A549 (cell line): ENCODE results near the gene TTPAL. TPM values are rescaled to one million over a fixed set of nuclear protein-coding genes. Genes with fewer than 3 reads are reported as not detected.

Experiments used
- ATAC-seq, 2 experiments: fragments of 200-7000 bp in 1 of 2; fragments of >200 bp in 1 of 2; cut with Nextera tagmentation in 1 of 2; cut with Tn5 transposase in 1 of 2; 3 replicates each; pipeline versions ENCODE4 v1.8.0 to v1.9.1; 2018 to 2020; ENCODE audit warnings: mild to moderate bottlenecking in 1 of 2, moderate library complexity in 1 of 2
- CTCF ChIA-PET: fragments of 300-600 bp; sonication (Branson Sonifier 250); formaldehyde crosslinking; extraction: SDS; loops from one replicate; lab custom pipeline; 2021; ENCODE audit warnings: antibody characterized with exemption, inconsistent platforms; lab: Yijun Ruan, JAX
- POLR2A ChIA-PET: fragments of 350-600 bp; formaldehyde crosslinking; extraction: SDS; loops from one replicate; lab custom pipeline; 2021; ENCODE audit warnings: antibody characterized with exemption, inconsistent platforms; lab: Yijun Ruan, JAX
- DNase-seq, 2 experiments: peaks; one replicate each; pipeline versions ENCODE4 v3.0.0 to v3.0.0-alpha.2; 2011 to 2016; ENCODE audit warnings: low read depth in 1 of 2, low spot score in 1 of 2
- FAIRE-seq: peaks from 2 replicates; lab custom pipeline; 2011; peaks lifted over from hg19 to GRCh38; lab: Jason Lieb, UNC
- H3K27ac ChIP-seq, 2 experiments: fragments of >200 bp; sonication (Bioruptor Twin); formaldehyde crosslinking; 3 replicates each; pipeline ENCODE4 v1.5.1; 2016 to 2017
- H3K4me1 ChIP-seq: fragments of >200 bp; sonication (Bioruptor Twin); formaldehyde crosslinking; 3 replicates; pipeline ENCODE4 v1.6.1; 2016
- H3K4me2 ChIP-seq: fragments of >200 bp; sonication (Bioruptor Twin); formaldehyde crosslinking; 3 replicates; pipeline ENCODE4 v1.6.1; 2016
- H3K4me3 ChIP-seq: fragments of >200 bp; sonication (Bioruptor Twin); formaldehyde crosslinking; 3 replicates; pipeline ENCODE4 v1.5.1; 2016
- H3K9me3 ChIP-seq: fragments of >200 bp; sonication (Bioruptor Twin); formaldehyde crosslinking; 3 replicates; pipeline ENCODE4 v1.6.1; 2016
- ATOH8 ChIP-seq: fragments of 250-450 bp; sonication (Bioruptor Pico); IDR thresholded peaks from 2 replicates; pipeline ENCODE4 v1.5.0; 2020; ENCODE audit warnings: low read depth, mild to moderate bottlenecking, moderate library complexity
- CBX8 ChIP-seq: fragments of 200-600 bp; sonication (generic); IDR thresholded peaks from 2 replicates; pipeline ENCODE4 v1.6.1; 2016
- CEBPB ChIP-seq, 2 experiments: fragments of >200 bp in 1 of 2; sonication (Bioruptor Twin) in 1 of 2; formaldehyde crosslinking in 1 of 2; IDR thresholded peaks; 2 replicates each; pipeline ENCODE4 v1.6.1; 2012 to 2016
- CHD2 ChIP-seq: fragments of 150-350 bp; IDR thresholded peaks from 2 replicates; pipeline ENCODE4 v1.6.1; 2014; ENCODE audit warnings: low read length; ENCODE audit not compliant: partially characterized antibody
- EHMT2 ChIP-seq: fragments of 200-600 bp; sonication (generic); IDR thresholded peaks from 2 replicates; pipeline ENCODE4 v1.6.1; 2016; ENCODE audit warnings: antibody characterized with exemption, low read depth, mild to moderate bottlenecking, moderate library complexity
- EP300 ChIP-seq, 2 experiments: fragments of >200 bp; sonication (Bioruptor Twin); formaldehyde crosslinking; IDR thresholded peaks; 2 replicates in 1 of 2; 3 replicates in 1 of 2; pipeline ENCODE4 v1.6.1; 2016 to 2017
- FOSB ChIP-seq: fragments of 250-450 bp; sonication (Bioruptor Pico); IDR thresholded peaks from 2 replicates; pipeline ENCODE4 v1.5.0; 2020; ENCODE audit warnings: mild to moderate bottlenecking, moderate library complexity
- FOSL2 ChIP-seq, 2 experiments: fragments of 450-650 bp in 1 of 2; fragments of >200 bp in 1 of 2; sonication (Bioruptor Twin) in 1 of 2; formaldehyde crosslinking; IDR thresholded peaks; 2 replicates each; pipeline versions ENCODE4 v1.5.0 to v1.6.1; 2016 to 2020; ENCODE audit warnings: mild to moderate bottlenecking in 1 of 2, moderate library complexity in 1 of 2
- HES2 ChIP-seq: fragments of >200 bp; sonication (Bioruptor Twin); formaldehyde crosslinking; IDR thresholded peaks from 2 replicates; pipeline ENCODE4 v1.6.1; 2016
- HOXA7 ChIP-seq: fragments of 250-450 bp; sonication (Bioruptor Pico); IDR thresholded peaks from 2 replicates; pipeline ENCODE4 v1.5.0; 2020; ENCODE audit warnings: mild to moderate bottlenecking, moderate library complexity
- HOXB13 ChIP-seq: fragments of 250-450 bp; sonication (Bioruptor Pico); IDR thresholded peaks from 2 replicates; pipeline ENCODE4 v1.5.0; 2020; ENCODE audit warnings: low read depth, mild to moderate bottlenecking, moderate library complexity
- MAFK ChIP-seq: fragments of 450-650 bp; IDR thresholded peaks from 2 replicates; pipeline ENCODE4 v1.6.1; 2014; ENCODE audit not compliant: partially characterized antibody
- NPAS2 ChIP-seq: fragments of 250-450 bp; sonication (Bioruptor Pico); IDR thresholded peaks from 2 replicates; pipeline ENCODE4 v1.8.0; 2022; ENCODE audit warnings: mild to moderate bottlenecking, moderate library complexity, borderline replicate concordance
- NR3C1 ChIP-seq: fragments of >200 bp; sonication (Bioruptor Twin); formaldehyde crosslinking; IDR thresholded peaks from 3 replicates; pipeline ENCODE4 v1.6.1; 2017
- POLR2A ChIP-seq: IDR thresholded peaks from 2 replicates; pipeline ENCODE4 v1.6.1; 2012; ENCODE audit warnings: mild to moderate bottlenecking, low read length
- POLR2AphosphoS2 ChIP-seq: conservative IDR thresholded peaks from 2 replicates; pipeline ENCODE4 v1.6.1; 2012; ENCODE audit warnings: low read length, improper control_type of control experiment, inconsistent platforms
- RAD21 ChIP-seq, 2 experiments: fragments of >200 bp in 1 of 2; sonication (Bioruptor Twin) in 1 of 2; formaldehyde crosslinking in 1 of 2; IDR thresholded peaks in 1 of 2; conservative IDR thresholded peaks in 1 of 2; 2 replicates in 1 of 2; 3 replicates in 1 of 2; pipeline ENCODE4 v1.6.1; 2012 to 2018; ENCODE audit warnings: inconsistent platforms in 1 of 2
- RARB ChIP-seq: fragments of 250-450 bp; sonication (Bioruptor Pico); IDR thresholded peaks from 2 replicates; pipeline ENCODE4 v1.8.0; 2021; ENCODE audit warnings: mild to moderate bottlenecking, moderate library complexity
- RFX5 ChIP-seq: fragments of 450-650 bp; IDR thresholded peaks from 2 replicates; pipeline ENCODE4 v1.7.1; 2014; ENCODE audit warnings: antibody characterized with exemption, mild to moderate bottlenecking, moderate library complexity
- RNF2 ChIP-seq: fragments of 200-600 bp; sonication (generic); IDR thresholded peaks from 2 replicates; pipeline ENCODE4 v1.6.1; 2016; ENCODE audit warnings: low read depth, mild to moderate bottlenecking, antibody characterized with exemption, moderate library complexity, borderline replicate concordance
- WGBS: methylation state at CpG from one replicate; pipeline ENCODE4 v1.1.6; 2017; ENCODE audit errors: missing lambda C conversion rate; 5-methylcytosine and 5-hydroxymethylcytosine counted together
- polyA plus RNA-seq, 4 experiments: library from polyadenylated mRNA; depleted of rRNA in 3 of 4; stranded (reverse); fragments of >200 nt; fragmentation: RNase III in 1 of 4; extraction: RNeasy Plus Mini Kit Qiagen cat#74134 plus additional on column Dnase treatment in 1 of 4; gene quantifications; 2 replicates in 3 of 4; 3 replicates in 1 of 4; pipeline ENCODE4 v1.2.3, GENCODE V29; 2011 to 2017
- TF ChIP-seq, protein P1 (sequence below): fragments of 150-350 bp; IDR thresholded peaks from 2 replicates; pipeline ENCODE4 v1.6.1; 2014; ENCODE audit warnings: low read depth, mild to moderate bottlenecking, low read length
- TF ChIP-seq, protein P2 (sequence below): fragments of 200-600 bp; sonication (generic); IDR thresholded peaks from 2 replicates; pipeline ENCODE4 v1.6.1; 2016; ENCODE audit warnings: antibody characterized with exemption, mild to moderate bottlenecking, moderate library complexity
- TF ChIP-seq, protein P3 (sequence below): fragments of >200 bp; sonication (Bioruptor Twin); formaldehyde crosslinking; IDR thresholded peaks from 3 replicates; pipeline ENCODE4 v1.6.1; 2016

Gene TTPAL
- polyA plus RNA-seq, 2 of the 4 experiments (the other 2 are of a cell fraction), result 9.1 to 9.2 TPM

DNA sequence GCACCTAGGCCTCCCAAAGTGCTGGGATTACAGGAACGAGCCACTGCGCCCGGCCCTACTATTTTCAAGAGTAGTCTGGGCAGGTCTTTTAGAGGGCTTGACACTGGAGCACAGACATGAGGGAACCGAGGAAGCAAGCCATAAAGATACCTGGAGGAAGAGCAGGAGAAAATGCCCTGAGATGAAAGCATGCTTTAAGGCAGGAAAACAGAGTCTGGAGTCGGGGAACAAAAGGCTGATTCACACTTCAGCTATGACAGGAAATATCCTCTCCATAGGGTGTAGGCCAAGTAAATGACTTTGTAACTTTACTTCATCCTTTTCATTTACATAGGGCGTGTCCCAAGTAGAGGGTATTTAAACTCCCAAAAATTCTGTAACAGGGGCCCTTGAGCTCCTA is 50.5 kb downstream of the TTPAL start:
- H3K4me2 ChIP-seq, result peak overlapping the region; percentile 29; the same call in 2 of the 3 replicates

DNA sequence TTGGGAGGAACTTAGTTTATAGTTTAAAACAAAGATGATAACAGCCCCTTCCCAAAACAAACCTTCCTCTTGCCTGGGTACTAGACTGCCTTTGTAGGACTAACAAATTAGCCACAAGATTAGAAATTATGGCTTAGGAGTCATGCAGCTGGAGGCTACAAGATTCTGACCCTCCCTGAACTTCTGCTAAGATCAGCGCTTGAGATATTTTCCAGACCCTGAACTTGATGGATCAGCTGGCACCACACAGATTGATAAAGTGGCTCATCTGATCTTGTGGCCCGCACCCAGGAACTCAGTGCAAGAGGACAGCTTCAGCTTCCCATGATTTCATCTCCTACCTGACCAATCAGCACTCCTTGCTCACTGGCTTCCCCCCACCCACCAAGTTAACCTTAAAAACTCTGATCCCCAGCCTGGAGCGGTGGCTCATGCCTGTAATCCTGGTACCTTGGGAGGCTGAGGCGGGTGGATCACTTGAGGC is 52.1 kb downstream of the TTPAL start:
- POLR2A ChIA-PET, result no interaction called here
- no peak for DNase-seq
- H3K27ac ChIP-seq, result no peak overlapping the region
- no peak overlapping the region for H3K4me3 ChIP-seq
- 70% methylated on average over 4 of the region's 4 CpGs for whole genome bisulfite sequencing
- FAIRE-seq, result no peak
- CTCF ChIA-PET, result interaction anchor here (1.1 to 2.0 kb wide), 3 partner anchors 21 to 982 kb away, joined by 3 to 6 read pairs (median 5); no protein-coding TSS in a partner anchor
- no peaks in the 10 kb centered on the region for H3K9me3 ChIP-seq
- no peak for ATAC-seq
- H3K4me1 ChIP-seq, result peaks cover 18% of the 10 kb centered on the region
- H3K4me2 ChIP-seq, result no peak overlapping the region
- no peak for TF ChIP-seq ATOH8 (CRISPR knock-in tag)
- no peak for TF ChIP-seq MAFK
- TF ChIP-seq, protein P1, sequence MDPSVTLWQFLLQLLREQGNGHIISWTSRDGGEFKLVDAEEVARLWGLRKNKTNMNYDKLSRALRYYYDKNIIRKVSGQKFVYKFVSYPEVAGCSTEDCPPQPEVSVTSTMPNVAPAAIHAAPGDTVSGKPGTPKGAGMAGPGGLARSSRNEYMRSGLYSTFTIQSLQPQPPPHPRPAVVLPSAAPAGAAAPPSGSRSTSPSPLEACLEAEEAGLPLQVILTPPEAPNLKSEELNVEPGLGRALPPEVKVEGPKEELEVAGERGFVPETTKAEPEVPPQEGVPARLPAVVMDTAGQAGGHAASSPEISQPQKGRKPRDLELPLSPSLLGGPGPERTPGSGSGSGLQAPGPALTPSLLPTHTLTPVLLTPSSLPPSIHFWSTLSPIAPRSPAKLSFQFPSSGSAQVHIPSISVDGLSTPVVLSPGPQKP, result no peak
- no peak for TF ChIP-seq NR3C1
- TF ChIP-seq POLR2A, result no peak
- no peak for TF ChIP-seq RAD21 (conservative IDR thresholded peaks at IDR 0.05 in 1 of 2, IDR thresholded peaks at IDR 0.05 in 1 of 2)
- no peak for TF ChIP-seq NPAS2 (CRISPR knock-in tag)
- TF ChIP-seq, protein P2, sequence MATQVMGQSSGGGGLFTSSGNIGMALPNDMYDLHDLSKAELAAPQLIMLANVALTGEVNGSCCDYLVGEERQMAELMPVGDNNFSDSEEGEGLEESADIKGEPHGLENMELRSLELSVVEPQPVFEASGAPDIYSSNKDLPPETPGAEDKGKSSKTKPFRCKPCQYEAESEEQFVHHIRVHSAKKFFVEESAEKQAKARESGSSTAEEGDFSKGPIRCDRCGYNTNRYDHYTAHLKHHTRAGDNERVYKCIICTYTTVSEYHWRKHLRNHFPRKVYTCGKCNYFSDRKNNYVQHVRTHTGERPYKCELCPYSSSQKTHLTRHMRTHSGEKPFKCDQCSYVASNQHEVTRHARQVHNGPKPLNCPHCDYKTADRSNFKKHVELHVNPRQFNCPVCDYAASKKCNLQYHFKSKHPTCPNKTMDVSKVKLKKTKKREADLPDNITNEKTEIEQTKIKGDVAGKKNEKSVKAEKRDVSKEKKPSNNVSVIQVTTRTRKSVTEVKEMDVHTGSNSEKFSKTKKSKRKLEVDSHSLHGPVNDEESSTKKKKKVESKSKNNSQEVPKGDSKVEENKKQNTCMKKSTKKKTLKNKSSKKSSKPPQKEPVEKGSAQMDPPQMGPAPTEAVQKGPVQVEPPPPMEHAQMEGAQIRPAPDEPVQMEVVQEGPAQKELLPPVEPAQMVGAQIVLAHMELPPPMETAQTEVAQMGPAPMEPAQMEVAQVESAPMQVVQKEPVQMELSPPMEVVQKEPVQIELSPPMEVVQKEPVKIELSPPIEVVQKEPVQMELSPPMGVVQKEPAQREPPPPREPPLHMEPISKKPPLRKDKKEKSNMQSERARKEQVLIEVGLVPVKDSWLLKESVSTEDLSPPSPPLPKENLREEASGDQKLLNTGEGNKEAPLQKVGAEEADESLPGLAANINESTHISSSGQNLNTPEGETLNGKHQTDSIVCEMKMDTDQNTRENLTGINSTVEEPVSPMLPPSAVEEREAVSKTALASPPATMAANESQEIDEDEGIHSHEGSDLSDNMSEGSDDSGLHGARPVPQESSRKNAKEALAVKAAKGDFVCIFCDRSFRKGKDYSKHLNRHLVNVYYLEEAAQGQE, result no peak
- TF ChIP-seq CHD2, result no peak
- TF ChIP-seq, all 56 proteins: peak for 0

More for the DNA sequence above, 50.5 kb downstream of the TTPAL start:
- no peak for FAIRE-seq
- ATAC-seq, result no peak
- peak in 1 of 2 experiments; percentile 41 for DNase-seq
- WGBS, result 60% methylated on average over 6 of the region's 6 CpGs
- no peaks in the 10 kb centered on the region for H3K9me3 ChIP-seq
- H3K4me1 ChIP-seq, result peaks cover 13% of the 10 kb centered on the region
- ChIA-PET POLR2A (no interaction called here), CTCF (interaction anchor here (0.5 to 1.8 kb wide), 3 partner anchors 12 to 311 kb away, joined by 4 to 5 read pairs (median 5); no protein-coding TSS in a partner anchor)
- TF ChIP-seq FOSB (CRISPR knock-in tag) (no peak), HOXB13 (CRISPR knock-in tag) (no peak)
- H3K27ac ChIP-seq, result peak overlapping the region; percentile 36 to 61; a peak in 5 of 6 replicates
- no peak overlapping the region for H3K4me3 ChIP-seq

GRCh38 chr20:44528309-44528708 is 52.6 kb downstream of the TTPAL start:
- WGBS, result 68% methylated on average over 6 of the region's 6 CpGs
- POLR2A ChIA-PET, result no interaction called here
- no peak for FAIRE-seq
- TF ChIP-seq HES2 (no peak), CEBPB (IDR thresholded peaks at IDR 0.05) (no peak), POLR2AphosphoS2 (no peak), CBX8 (no peak), HOXA7 (CRISPR knock-in tag) (no peak), EP300 (IDR thresholded peaks at IDR 0.05) (no peak), EHMT2 (no peak), RNF2 (no peak), RARB (CRISPR knock-in tag) (no peak), RFX5 (no peak), FOSL2 (IDR thresholded peaks at IDR 0.05) (no peak), FOSL2 (CRISPR knock-in tag; IDR thresholded peaks at IDR 0.05) (no peak), ATOH8 (CRISPR knock-in tag) (no peak)
- TF ChIP-seq, protein P1, result no peak
- TF ChIP-seq, protein P3, sequence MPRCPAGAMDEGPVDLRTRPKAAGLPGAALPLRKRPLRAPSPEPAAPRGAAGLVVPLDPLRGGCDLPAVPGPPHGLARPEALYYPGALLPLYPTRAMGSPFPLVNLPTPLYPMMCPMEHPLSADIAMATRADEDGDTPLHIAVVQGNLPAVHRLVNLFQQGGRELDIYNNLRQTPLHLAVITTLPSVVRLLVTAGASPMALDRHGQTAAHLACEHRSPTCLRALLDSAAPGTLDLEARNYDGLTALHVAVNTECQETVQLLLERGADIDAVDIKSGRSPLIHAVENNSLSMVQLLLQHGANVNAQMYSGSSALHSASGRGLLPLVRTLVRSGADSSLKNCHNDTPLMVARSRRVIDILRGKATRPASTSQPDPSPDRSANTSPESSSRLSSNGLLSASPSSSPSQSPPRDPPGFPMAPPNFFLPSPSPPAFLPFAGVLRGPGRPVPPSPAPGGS, result no peak

More at GRCh38 chr20:44528309-44528708, 52.6 kb downstream of the TTPAL start:
- no peak overlapping the region for H3K27ac ChIP-seq
- H3K9me3 ChIP-seq, result no peaks in the 10 kb centered on the region
- ATAC-seq (no peak), DNase-seq (no peak)
- CTCF ChIA-PET, result interaction anchor here (1.7 to 2.0 kb wide), 2 partner anchors 20 to 82 kb away, joined by 5 to 6 read pairs; no protein-coding TSS in a partner anchor
- H3K4me2 ChIP-seq, result no peak overlapping the region
- peaks cover 24% of the 10 kb centered on the region for H3K4me1 ChIP-seq
- H3K4me3 ChIP-seq, result no peak overlapping the region
